Measurements from ENCODE around the gene AFF1. TPM values are rescaled to one million over a fixed set of nuclear protein-coding genes. Genes with fewer than 3 reads are reported as not detected.

The AFF1 gene
- total RNA-seq, 1 experiment from 2014 or later, result 37.7 TPM

GRCh38 chr4:86946868-86947500 lies 12.2 kb downstream of the AFF1 start:
- Mint-ChIP-seq H3K36me3 (ENCODE audit: insufficient read depth, unreplicated experiment) (peaks cover 9% of the 10 kb centered on the region), H3K27ac (ENCODE audit: unreplicated experiment) (no peak overlapping the region)

DNA sequence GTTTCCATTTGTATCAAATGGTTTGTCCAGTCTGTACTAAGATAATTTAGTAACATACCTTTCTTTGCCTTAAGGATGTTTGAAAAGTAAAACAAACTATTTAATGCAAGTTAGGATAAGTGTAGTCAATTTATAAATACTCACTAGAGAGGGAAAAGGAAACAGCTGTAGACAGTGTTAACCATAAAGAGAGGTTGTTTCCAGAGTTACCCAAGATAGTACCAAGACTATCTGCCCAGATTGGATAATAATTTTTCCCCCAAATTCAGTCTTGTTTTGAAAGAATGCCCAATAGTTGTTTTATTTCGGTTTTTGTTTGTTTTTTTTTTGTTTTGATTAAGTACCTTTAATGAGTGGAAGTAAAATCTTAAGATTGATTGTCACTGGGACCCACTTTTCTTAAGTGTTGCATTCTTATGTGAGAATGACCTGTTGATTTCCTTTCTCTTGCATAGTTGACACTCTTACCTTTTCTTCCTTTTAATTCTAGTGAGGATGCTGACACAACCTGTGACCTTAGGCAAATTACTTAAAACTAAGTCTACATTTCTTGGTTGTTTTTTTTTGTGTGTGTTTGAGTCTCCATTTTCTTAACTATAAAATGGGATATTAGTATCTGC lies 12.8 kb downstream of the AFF1 start:
- Mint-ChIP-seq H3K4me1 (ENCODE audit: low read depth, unreplicated experiment) (peaks cover 21% of the 10 kb centered on the region), H3K9me3 (ENCODE audit: low read depth, unreplicated experiment) (no peaks in the 10 kb centered on the region), H3K27me3 (ENCODE audit: unreplicated experiment) (no peaks in the 10 kb centered on the region), H3K4me3 (ENCODE audit: low read depth, unreplicated experiment) (no peak overlapping the region), H3K27ac (ENCODE audit: unreplicated experiment) (no peak overlapping the region), H3K36me3 (ENCODE audit: insufficient read depth, unreplicated experiment) (peaks cover 9% of the 10 kb centered on the region)
- CTCF ChIA-PET, result no interaction called here
- BruUV-seq (replicated peaks), result no TSS peak
- TF ChIP-seq, protein P1, sequence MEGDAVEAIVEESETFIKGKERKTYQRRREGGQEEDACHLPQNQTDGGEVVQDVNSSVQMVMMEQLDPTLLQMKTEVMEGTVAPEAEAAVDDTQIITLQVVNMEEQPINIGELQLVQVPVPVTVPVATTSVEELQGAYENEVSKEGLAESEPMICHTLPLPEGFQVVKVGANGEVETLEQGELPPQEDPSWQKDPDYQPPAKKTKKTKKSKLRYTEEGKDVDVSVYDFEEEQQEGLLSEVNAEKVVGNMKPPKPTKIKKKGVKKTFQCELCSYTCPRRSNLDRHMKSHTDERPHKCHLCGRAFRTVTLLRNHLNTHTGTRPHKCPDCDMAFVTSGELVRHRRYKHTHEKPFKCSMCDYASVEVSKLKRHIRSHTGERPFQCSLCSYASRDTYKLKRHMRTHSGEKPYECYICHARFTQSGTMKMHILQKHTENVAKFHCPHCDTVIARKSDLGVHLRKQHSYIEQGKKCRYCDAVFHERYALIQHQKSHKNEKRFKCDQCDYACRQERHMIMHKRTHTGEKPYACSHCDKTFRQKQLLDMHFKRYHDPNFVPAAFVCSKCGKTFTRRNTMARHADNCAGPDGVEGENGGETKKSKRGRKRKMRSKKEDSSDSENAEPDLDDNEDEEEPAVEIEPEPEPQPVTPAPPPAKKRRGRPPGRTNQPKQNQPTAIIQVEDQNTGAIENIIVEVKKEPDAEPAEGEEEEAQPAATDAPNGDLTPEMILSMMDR (IDR thresholded peaks at IDR 0.05; ENCODE audit: unreplicated experiment), result no peak
- intact Hi-C loops (cut with micrococcal nuclease; ENCODE audit: unreplicated experiment), result no loop called here
- DNase-seq, result no peak

More at GRCh38 chr4:86946868-86947500, 12.2 kb downstream of the AFF1 start:
- intact Hi-C loops (cut with micrococcal nuclease; ENCODE audit: unreplicated experiment), result no loop called here
- TF ChIP-seq, protein P1 (IDR thresholded peaks at IDR 0.05; ENCODE audit: unreplicated experiment), result no peak
- no peak overlapping the region for H3K4me3 Mint-ChIP-seq (ENCODE audit: low read depth, unreplicated experiment)
- no peaks in the 10 kb centered on the region for H3K27me3 Mint-ChIP-seq (ENCODE audit: unreplicated experiment)
- no peak for DNase-seq
- CTCF ChIA-PET, result no interaction called here
- H3K4me1 Mint-ChIP-seq (ENCODE audit: low read depth, unreplicated experiment), result peaks cover 25% of the 10 kb centered on the region
- BruUV-seq (replicated peaks), result no TSS peak
- H3K9me3 Mint-ChIP-seq (ENCODE audit: low read depth, unreplicated experiment), result no peaks in the 10 kb centered on the region

- H3K4me1 Mint-ChIP-seq (ENCODE audit: low read depth, unreplicated experiment), result peaks cover 17% of the 10 kb centered on the region
- intact Hi-C loops (cut with micrococcal nuclease; ENCODE audit: unreplicated experiment), result no loop called here
- H3K36me3 Mint-ChIP-seq (ENCODE audit: insufficient read depth, unreplicated experiment), result peaks cover 9% of the 10 kb centered on the region
- H3K27ac Mint-ChIP-seq (ENCODE audit: unreplicated experiment), result no peak overlapping the region
- no TSS peak for BruUV-seq (replicated peaks)
- DNase-seq, result no peak
- no peaks in the 10 kb centered on the region for H3K27me3 Mint-ChIP-seq (ENCODE audit: unreplicated experiment)
- no peaks in the 10 kb centered on the region for H3K9me3 Mint-ChIP-seq (ENCODE audit: low read depth, unreplicated experiment)
- no peak overlapping the region for H3K4me3 Mint-ChIP-seq (ENCODE audit: low read depth, unreplicated experiment)
- TF ChIP-seq, protein P1 (IDR thresholded peaks at IDR 0.05; ENCODE audit: unreplicated experiment), result no peak
- CTCF ChIA-PET, result no interaction called here
These were observed 13.5 kb downstream of the AFF1 start for GRCh38 chr4:86948276-86948675.

GRCh38 chr4:86950831-86951525 lies 16.2 kb downstream of the AFF1 start:
- H3K4me1 Mint-ChIP-seq (ENCODE audit: low read depth, unreplicated experiment), result peaks cover 17% of the 10 kb centered on the region
- no peak overlapping the region for H3K27ac Mint-ChIP-seq (ENCODE audit: unreplicated experiment)
- TF ChIP-seq, protein P1 (IDR thresholded peaks at IDR 0.05; ENCODE audit: unreplicated experiment), result no peak
- H3K36me3 Mint-ChIP-seq (ENCODE audit: insufficient read depth, unreplicated experiment), result peaks cover 9% of the 10 kb centered on the region
- intact Hi-C loops (cut with micrococcal nuclease; ENCODE audit: unreplicated experiment), result no loop called here
- no TSS peak for BruUV-seq (replicated peaks)
- no peak overlapping the region for H3K4me3 Mint-ChIP-seq (ENCODE audit: low read depth, unreplicated experiment)
- CTCF ChIA-PET, result interaction anchor here (0.7 kb wide), 1 partner anchor 289 kb away, joined by 3 read pairs; no protein-coding TSS in a partner anchor
- H3K27me3 Mint-ChIP-seq (ENCODE audit: unreplicated experiment), result no peaks in the 10 kb centered on the region
- DNase-seq, result no peak
- no peaks in the 10 kb centered on the region for H3K9me3 Mint-ChIP-seq (ENCODE audit: low read depth, unreplicated experiment)
